Measurements from ENCODE around the gene PWWP2B. TPM values are rescaled to one million over a fixed set of nuclear protein-coding genes. Genes with fewer than 3 reads are reported as not detected.

PWWP2B gene
- total RNA-seq, 1 donor: 8.2 TPM

- peak; percentile 17 for DNase-seq (ENCODE audit: low read depth)
- TF ChIP-seq CTCF (IDR thresholded peaks at IDR 0.05; ENCODE audit: insufficient read depth, low read depth, low read length): peak; percentile 87
- no peak overlapping the region for H3K4me3 ChIP-seq (ENCODE audit: low read depth, low read length)
These were observed 61.7 kb downstream of the PWWP2B start for GRCh38 chr10:132458586-132459300.

GRCh38 chr10:132459301-132460003 lies 62.5 kb downstream of the PWWP2B start:
- no peak overlapping the region for H3K4me3 ChIP-seq (ENCODE audit: low read depth, low read length)
- TF ChIP-seq CTCF (IDR thresholded peaks at IDR 0.05; ENCODE audit: insufficient read depth, low read depth, low read length): no peak
- DNase-seq (ENCODE audit: low read depth): no peak

- H3K4me3 ChIP-seq (ENCODE audit: low read depth, low read length): no peak overlapping the region
- DNase-seq (ENCODE audit: low read depth): no peak
- TF ChIP-seq CTCF (IDR thresholded peaks at IDR 0.05; ENCODE audit: insufficient read depth, low read depth, low read length): no peak
These were observed 63.1 kb downstream of the PWWP2B start for GRCh38 chr10:132460071-132460470.

GRCh38 chr10:132460691-132461090 lies 63.7 kb downstream of the PWWP2B start:
- no peak for DNase-seq (ENCODE audit: low read depth)
- TF ChIP-seq CTCF (IDR thresholded peaks at IDR 0.05; ENCODE audit: insufficient read depth, low read depth, low read length): no peak
- H3K4me3 ChIP-seq (ENCODE audit: low read depth, low read length): no peak overlapping the region

GRCh38 chr10:132461103-132461682 lies 64.2 kb downstream of the PWWP2B start:
- no peak for DNase-seq (ENCODE audit: low read depth)
- no peak for TF ChIP-seq CTCF (IDR thresholded peaks at IDR 0.05; ENCODE audit: insufficient read depth, low read depth, low read length)
- H3K4me3 ChIP-seq (ENCODE audit: low read depth, low read length): no peak overlapping the region

GRCh38 chr10:132461683-132462231 lies 64.8 kb downstream of the PWWP2B start:
- H3K4me3 ChIP-seq (ENCODE audit: low read depth, low read length): no peak overlapping the region
- no peak for DNase-seq (ENCODE audit: low read depth)
- TF ChIP-seq CTCF (IDR thresholded peaks at IDR 0.05; ENCODE audit: insufficient read depth, low read depth, low read length): no peak

All from fibroblast of villous mesenchyme (primary cell).